Activated B cell treated with CpG ODN at 0.5 μM for 24 hours (primary cell): ENCODE data around the gene ADCY3. TPM values are rescaled to one million over a fixed set of nuclear protein-coding genes. Genes with fewer than 3 reads are reported as not detected.

Experiments used
- ATAC-seq: fragments of 200-7000 bp; cut with Tn5 transposase; one replicate; pipeline ENCODE4 v1.10.0; 2021; ENCODE audit warnings: low read depth, mild to moderate bottlenecking, moderate library complexity
- CTCF ChIA-PET: fragments of 350-600 bp; sonication (Branson Sonifier 250); formaldehyde crosslinking; loops from one replicate; lab custom pipeline; 2021; ENCODE audit warnings: antibody characterized with exemption; lab: Charles Lee
- POLR2A ChIA-PET: fragments of 350-600 bp; sonication (Branson Sonifier 250); formaldehyde crosslinking; loops from one replicate; lab custom pipeline; 2021; ENCODE audit warnings: antibody characterized with exemption; lab: Charles Lee
- DNase-seq: peaks from one replicate; pipeline ENCODE4 v3.0.0; 2022
- H3K27ac Mint-ChIP-seq: one replicate; pipeline ENCODE4 v1.8.0; 2020; ENCODE audit warnings: mixed read lengths
- H3K27me3 Mint-ChIP-seq: one replicate; pipeline ENCODE4 v1.8.0; 2021; ENCODE audit warnings: mixed read lengths
- H3K36me3 Mint-ChIP-seq: one replicate; pipeline ENCODE4 v1.8.0; 2021; ENCODE audit warnings: low read depth, mixed read lengths
- H3K4me1 Mint-ChIP-seq: one replicate; pipeline ENCODE4 v1.8.0; 2021; ENCODE audit warnings: mixed read lengths
- H3K4me3 Mint-ChIP-seq: one replicate; pipeline ENCODE4 v1.8.0; 2020; ENCODE audit warnings: mild to moderate bottlenecking, mixed read lengths
- H3K9me3 Mint-ChIP-seq: one replicate; pipeline ENCODE4 v1.8.0; 2020; ENCODE audit warnings: mixed read lengths
- CTCF ChIP-seq: fragments of 200-600 bp; IDR thresholded peaks from one replicate; pipeline ENCODE4 v1.8.0; 2022; ENCODE audit warnings: antibody characterized with exemption, mild to moderate bottlenecking
- intact Hi-C: fragments of 100-400 bp; cut with micrococcal nuclease; formaldehyde crosslinking; loops from one replicate; pipeline ENCODE4 v1.15.1; 2024
- total RNA-seq: library from RNA; stranded (reverse); gene quantifications from 2 replicates; pipeline ENCODE4 v1.2.3, GENCODE V29; 2022

Gene ADCY3
- total RNA-seq, 1 donor from 2014 or later = 126 TPM

GRCh38 chr2:24844023-24844685 is 75.9 kb downstream of the ADCY3 start:
- intact Hi-C loops = no loop called here
- Mint-ChIP-seq H3K4me3 (no peak overlapping the region), H3K36me3 (peaks cover 62% of the 10 kb centered on the region), H3K27ac (no peak overlapping the region), H3K9me3 (no peaks in the 10 kb centered on the region), H3K4me1 (no peaks in the 10 kb centered on the region), H3K27me3 (no peaks in the 10 kb centered on the region)
- CTCF ChIA-PET = no interaction called here
- POLR2A ChIA-PET = no interaction called here
- no peak for ATAC-seq
- no peak for DNase-seq
- TF ChIP-seq CTCF = no peak

DNA sequence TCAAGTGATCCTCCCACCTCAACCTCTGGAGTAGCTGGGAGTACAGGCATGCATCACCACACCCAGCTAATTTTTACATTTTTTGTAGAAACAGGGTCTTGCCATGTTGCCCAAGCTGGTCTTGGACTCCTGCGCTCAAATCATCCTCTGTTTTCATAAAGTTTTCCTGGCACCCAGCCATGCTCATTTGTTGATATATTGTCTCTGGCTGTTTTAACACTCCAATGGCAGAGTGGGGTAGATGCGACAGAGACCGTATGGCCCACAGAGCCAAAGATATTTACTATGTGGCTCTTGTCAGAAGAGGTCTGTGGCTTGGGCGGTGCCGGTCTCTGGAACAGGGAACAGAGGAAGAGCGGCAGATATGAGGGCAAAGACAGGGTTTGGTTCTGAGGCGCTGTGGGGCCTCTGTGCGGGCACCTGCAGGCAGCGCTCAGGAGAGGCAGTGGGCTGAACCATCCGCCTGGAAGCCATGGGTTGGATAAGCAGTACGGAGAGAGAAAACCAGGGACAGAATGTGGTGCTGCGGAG is 76.6 kb downstream of the ADCY3 start:
- TF ChIP-seq CTCF = no peak
- Mint-ChIP-seq H3K9me3 (no peaks in the 10 kb centered on the region), H3K27me3 (no peaks in the 10 kb centered on the region), H3K4me1 (no peaks in the 10 kb centered on the region), H3K4me3 (no peak overlapping the region), H3K27ac (no peak overlapping the region), H3K36me3 (peaks cover 66% of the 10 kb centered on the region)
- intact Hi-C loops = no loop called here
- ATAC-seq = no peak
- no peak for DNase-seq
- ChIA-PET POLR2A (no interaction called here), CTCF (no interaction called here)

GRCh38 chr2:24842081-24843050 is 77.7 kb downstream of the ADCY3 start:
- Mint-ChIP-seq H3K27me3 (no peaks in the 10 kb centered on the region), H3K27ac (no peak overlapping the region), H3K36me3 (peaks cover 73% of the 10 kb centered on the region), H3K4me3 (no peak overlapping the region), H3K4me1 (no peaks in the 10 kb centered on the region), H3K9me3 (no peaks in the 10 kb centered on the region)
- CTCF ChIA-PET = interaction anchor here (0.9 kb wide), 1 partner anchor 14 kb away, joined by 3 read pairs; no protein-coding TSS in a partner anchor
- intact Hi-C loops = no loop called here
- TF ChIP-seq CTCF = no peak
- POLR2A ChIA-PET = no interaction called here
- DNase-seq (no peak), ATAC-seq (no peak)

DNA sequence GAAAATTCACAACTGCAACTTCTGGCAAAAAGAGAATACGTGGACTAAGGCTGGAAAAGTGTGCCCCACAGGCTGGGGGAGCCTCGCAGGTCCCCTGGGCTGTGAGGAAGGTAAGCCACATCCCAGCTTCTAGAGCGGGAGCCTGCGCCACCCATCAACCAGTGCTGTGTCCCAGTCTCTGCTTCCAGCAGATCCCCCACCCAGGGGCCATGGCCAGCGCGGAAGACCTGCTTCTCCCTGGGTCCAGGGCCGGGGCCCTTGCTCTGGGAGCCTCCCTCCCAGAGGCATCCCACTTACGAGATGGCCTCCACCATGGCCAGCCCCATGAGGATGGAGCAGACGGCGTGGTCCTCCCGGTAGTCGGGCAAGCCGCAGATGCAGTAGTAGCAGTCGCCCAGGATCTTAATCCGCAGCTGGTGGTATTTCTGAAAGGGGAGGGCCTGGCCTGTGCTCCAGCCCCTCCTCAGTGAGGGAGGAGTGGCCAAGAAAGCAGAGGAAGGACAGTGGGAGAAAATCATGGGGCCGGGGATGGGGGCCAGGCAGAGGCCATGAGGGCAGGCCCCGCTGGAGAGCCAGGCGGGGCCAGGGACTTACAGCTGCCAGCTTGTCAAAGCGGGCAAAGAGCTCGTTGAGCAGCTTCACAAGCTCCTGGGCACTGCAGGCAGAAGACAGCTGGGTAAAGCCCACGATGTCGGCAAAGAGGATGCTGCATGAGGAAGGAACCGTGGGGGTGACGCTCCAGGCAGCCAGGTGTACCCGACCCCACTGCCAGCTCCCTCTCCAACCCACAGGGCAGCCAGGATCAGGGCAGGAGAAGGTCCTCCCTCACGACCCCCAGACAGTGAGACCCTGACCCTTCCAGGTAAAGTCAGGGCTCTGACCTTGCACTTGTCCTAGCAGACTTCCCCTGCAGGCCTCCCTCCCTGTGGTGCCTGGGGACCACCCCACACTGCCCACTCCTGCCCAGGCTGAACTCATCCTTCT is 78.8 kb downstream of the ADCY3 start:
- Mint-ChIP-seq H3K27ac (no peak overlapping the region), H3K4me3 (no peak overlapping the region), H3K27me3 (no peaks in the 10 kb centered on the region), H3K36me3 (peaks cover 75% of the 10 kb centered on the region), H3K9me3 (no peaks in the 10 kb centered on the region), H3K4me1 (no peaks in the 10 kb centered on the region)
- ATAC-seq = no peak
- intact Hi-C loops = no loop called here
- TF ChIP-seq CTCF = no peak
- POLR2A ChIA-PET = no interaction called here
- CTCF ChIA-PET = interaction anchor here (0.9 kb wide), 1 partner anchor 13 kb away, joined by 3 read pairs; no protein-coding TSS in a partner anchor
- DNase-seq = no peak
